H7 (cell line): Measurements from ENCODE around the gene MATR3. TPM values are rescaled to one million over a fixed set of nuclear protein-coding genes. Genes with fewer than 3 reads are reported as not detected.
"Not testable (repeated sequence)": the region's sequence is repeated elsewhere in the genome, so short reads cannot be mapped to it uniquely, and the experiment has no call there.

ENCODE experiments used
- DNase-seq: peaks from one replicate; pipeline ENCODE4 v3.0.0; 2012
- H3K27me3 ChIP-seq: 2 replicates; pipeline ENCODE4 v1.6.0; 2011; ENCODE audit warnings: mild to moderate bottlenecking, low read length; ENCODE audit not compliant: control insufficient read depth, insufficient read depth
- H3K36me3 ChIP-seq: replicated peaks from 2 replicates; pipeline ENCODE4 v1.5.1; 2011; ENCODE audit warnings: low read length; ENCODE audit not compliant: control insufficient read depth, insufficient read depth
- H3K4me3 ChIP-seq: 2 replicates; pipeline ENCODE4 v1.5.1; 2011; ENCODE audit warnings: low read depth, mild to moderate bottlenecking, control low read depth, low read length, moderate library complexity; ENCODE audit not compliant: insufficient read depth
- total RNA-seq: library from RNA; depleted of rRNA; stranded (reverse); fragments of >200 nt; shearing (Covaris generic); gene quantifications from 2 replicates; pipeline ENCODE4 v1.2.3, GENCODE V29; 2014

Gene MATR3
- total RNA-seq, 1 experiment from 2014 or later, result 228 TPM

DNA sequence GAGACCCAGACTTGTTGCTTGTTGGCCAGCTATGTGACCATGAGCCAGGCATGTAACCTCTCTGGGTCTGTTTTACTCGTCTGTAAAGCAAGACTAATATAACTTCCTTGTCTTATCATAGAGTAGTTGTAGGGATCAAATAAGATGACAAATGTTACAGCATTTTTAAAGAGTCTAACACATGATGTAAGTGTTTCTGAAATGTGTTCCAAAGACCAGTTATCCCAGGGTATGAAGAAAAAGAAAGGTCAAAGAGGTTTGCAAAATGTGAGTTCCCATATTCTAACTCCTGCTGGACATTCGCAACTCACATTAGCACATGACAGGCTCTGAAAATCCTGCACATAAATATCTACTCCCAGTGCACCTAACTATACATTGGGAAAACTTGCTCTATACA lies 28.5 kb upstream of the MATR3 start:
- Histone ChIP-seq H3K27me3 (no peaks in the 10 kb centered on the region), H3K36me3 (no peaks in the 10 kb centered on the region), H3K4me3 (no peak overlapping the region)
- DNase-seq, result no peak

GRCh38 chr5:139266236-139266635 lies 27.3 kb upstream of the MATR3 start:
- DNase-seq, result no peak

GRCh38 chr5:139267481-139267880 lies 26.1 kb upstream of the MATR3 start:
- no peaks in the 10 kb centered on the region for H3K36me3 ChIP-seq
- no peaks in the 10 kb centered on the region for H3K27me3 ChIP-seq
- DNase-seq, result no peak
- no peak overlapping the region for H3K4me3 ChIP-seq

More at GRCh38 chr5:139266236-139266635, 27.3 kb upstream of the MATR3 start:
- no peak overlapping the region for H3K4me3 ChIP-seq
- no peaks in the 10 kb centered on the region for H3K36me3 ChIP-seq
- no peaks in the 10 kb centered on the region for H3K27me3 ChIP-seq

- peak; percentile 43 for DNase-seq
- Histone ChIP-seq H3K36me3 (no peaks in the 10 kb centered on the region), H3K27me3 (no peaks in the 10 kb centered on the region), H3K4me3 (no peak overlapping the region)
These were observed 25.0 kb upstream of the MATR3 start for GRCh38 chr5:139268364-139269202.

DNA sequence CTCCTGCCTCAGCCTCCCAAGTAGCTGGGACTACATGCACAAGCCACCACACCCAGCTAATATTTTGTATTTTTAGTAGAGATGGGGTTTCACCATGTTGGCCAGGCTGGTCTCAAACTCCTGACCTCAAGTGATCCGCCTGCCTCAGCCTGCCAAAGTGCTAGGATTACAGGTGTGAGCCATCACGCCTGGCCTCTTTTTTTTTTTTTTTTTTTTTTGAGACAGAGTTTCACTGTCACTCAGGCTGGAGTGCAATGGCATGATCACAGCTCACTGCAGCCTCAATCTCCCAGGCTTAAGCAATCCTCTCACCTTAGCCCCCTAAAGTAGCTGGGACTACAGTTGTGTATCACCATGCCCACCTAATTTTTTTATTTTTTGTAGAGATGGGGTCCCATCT lies 22.8 kb upstream of the MATR3 start:
- DNase-seq, H3K4me3 ChIP-seq, H3K36me3 ChIP-seq, H3K27me3 ChIP-seq: not testable (repeated sequence)

- Histone ChIP-seq H3K4me3 (no peak overlapping the region), H3K36me3 (peaks cover 9% of the 10 kb centered on the region), H3K27me3 (no peaks in the 10 kb centered on the region)
- no peak for DNase-seq
These were observed 22.1 kb upstream of the MATR3 start for GRCh38 chr5:139271201-139272027.

GRCh38 chr5:139272471-139273321 lies 20.8 kb upstream of the MATR3 start:
- peak; percentile 34 for DNase-seq
- Histone ChIP-seq H3K27me3 (no peaks in the 10 kb centered on the region), H3K4me3 (no peak overlapping the region), H3K36me3 (peaks cover 17% of the 10 kb centered on the region)

DNA sequence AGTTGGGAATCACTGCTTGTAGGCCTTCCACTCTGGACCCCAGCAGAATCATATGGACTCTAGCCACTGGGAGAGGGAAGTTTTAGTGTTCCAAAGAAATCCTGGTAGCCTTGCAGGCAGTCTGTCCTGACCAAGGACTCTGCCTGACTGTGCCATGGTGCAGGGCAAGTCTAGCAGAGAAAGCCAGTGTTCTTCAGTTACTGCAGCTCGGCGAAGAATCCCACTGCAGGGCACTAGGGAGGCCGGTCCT lies 20.3 kb upstream of the MATR3 start:
- DNase-seq, result peak; percentile 75

DNA sequence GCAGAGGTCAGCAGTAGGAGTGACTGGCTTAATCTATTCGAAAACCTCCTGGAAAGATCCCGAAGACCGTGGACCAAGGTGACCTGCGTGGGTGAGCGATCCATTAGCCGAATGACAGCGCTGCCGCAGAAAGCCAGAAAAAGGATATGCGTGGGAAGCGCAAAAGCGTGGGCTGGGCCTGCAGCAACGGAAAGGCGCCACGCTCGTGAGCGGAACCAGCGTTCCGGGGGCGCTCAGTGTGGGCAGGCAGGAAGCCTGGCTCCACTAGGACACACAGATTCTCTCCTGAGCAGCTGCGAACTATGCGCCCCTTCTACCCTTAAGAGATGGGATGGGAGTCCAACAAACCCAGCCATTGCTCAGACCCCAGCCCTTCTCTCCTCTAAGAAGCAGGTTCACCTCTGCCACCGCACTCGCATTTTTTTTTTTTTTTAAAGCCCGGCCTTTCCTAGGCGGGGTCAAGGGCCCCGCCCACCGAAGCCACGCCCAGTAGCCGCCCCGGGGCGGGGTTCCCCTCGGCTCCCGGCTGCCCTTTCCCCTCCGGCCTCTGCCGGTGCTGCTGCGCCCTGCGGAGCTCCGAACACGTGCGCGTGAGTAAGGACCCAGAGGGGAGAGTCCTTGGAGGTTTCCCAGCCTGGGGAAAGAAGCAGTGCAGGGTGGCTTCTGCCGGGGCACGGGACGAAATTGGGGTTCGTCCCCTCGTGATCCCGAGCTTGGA lies 19.8 kb upstream of the MATR3 start:
- DNase-seq, result peak; percentile 98
- peaks cover 26% of the 10 kb centered on the region for H3K36me3 ChIP-seq
- no peaks in the 10 kb centered on the region for H3K27me3 ChIP-seq
- H3K4me3 ChIP-seq, result peak overlapping the region; percentile 98

More for the DNA sequence above, 20.3 kb upstream of the MATR3 start:
- peak overlapping the region; percentile 98 for H3K4me3 ChIP-seq
- H3K27me3 ChIP-seq, result no peaks in the 10 kb centered on the region
- peaks cover 21% of the 10 kb centered on the region for H3K36me3 ChIP-seq

DNA sequence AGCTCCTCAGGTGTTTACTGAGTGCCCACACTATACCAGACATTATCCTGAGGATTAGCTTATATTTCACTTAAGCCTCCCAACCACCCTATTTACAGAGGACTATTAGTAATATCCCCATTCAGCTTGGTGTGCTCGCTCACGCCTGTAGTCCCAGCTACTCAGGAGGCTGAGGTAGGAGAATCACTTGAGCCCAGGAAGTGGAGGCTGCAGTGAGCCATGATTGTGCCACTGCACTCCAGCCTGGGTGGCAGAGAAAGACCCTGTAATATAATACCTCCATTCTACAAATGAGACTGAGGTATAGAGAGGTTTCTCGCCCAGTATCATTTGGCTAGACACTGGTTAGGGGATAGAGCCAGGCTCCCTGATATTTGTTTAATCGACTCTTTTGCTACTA lies 18.0 kb upstream of the MATR3 start:
- Histone ChIP-seq H3K27me3 (no peaks in the 10 kb centered on the region), H3K36me3 (peaks cover 35% of the 10 kb centered on the region), H3K4me3 (peak overlapping the region; percentile 98)
- DNase-seq, result no peak

DNA sequence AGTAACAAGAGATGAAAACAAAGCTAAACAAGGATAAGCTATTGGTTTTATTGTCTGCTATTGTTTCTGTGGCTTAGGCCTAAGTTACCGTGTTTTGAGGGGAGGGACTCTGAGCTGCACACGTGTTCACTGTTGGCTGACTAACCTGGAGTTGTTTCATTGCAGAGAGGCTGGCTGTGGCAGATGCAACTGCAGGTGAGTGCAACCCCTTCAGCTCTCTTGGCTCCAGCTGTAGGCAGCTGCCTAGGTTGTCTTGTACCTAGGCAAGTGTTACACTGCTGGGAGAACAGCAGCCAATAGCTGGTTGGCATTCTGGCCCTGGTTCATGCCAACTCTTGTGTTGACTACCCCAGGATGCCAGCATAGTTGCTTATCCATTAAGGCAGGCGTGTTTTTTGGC lies 17.6 kb upstream of the MATR3 start:
- Histone ChIP-seq H3K27me3 (no peaks in the 10 kb centered on the region), H3K4me3 (peak overlapping the region; percentile 98), H3K36me3 (peaks cover 36% of the 10 kb centered on the region)
- DNase-seq, result no peak

DNA sequence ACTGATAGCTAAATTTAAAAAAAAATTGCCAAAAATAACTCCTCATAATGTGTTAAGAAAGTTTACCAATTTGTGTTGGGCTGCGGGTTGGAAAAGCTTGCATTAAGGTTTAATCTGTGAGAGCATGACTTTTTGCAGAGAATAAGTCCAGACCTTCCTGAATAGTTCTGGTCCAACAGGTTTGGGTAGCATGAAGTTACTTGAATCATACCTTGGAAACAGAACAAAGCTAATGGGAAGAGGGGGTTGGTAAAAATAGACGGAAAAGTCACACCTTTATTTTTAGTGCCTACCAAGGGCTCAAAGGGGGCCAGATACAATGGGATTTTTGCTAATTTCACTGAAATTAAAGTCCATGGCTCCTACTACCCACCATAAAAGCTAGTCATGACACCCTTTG lies 17.1 kb upstream of the MATR3 start:
- DNase-seq, result no peak
- H3K4me3 ChIP-seq, result peak overlapping the region; percentile 8; the same call in 1 of the 2 replicates
- peaks cover 38% of the 10 kb centered on the region for H3K36me3 ChIP-seq
- H3K27me3 ChIP-seq, result no peaks in the 10 kb centered on the region

DNA sequence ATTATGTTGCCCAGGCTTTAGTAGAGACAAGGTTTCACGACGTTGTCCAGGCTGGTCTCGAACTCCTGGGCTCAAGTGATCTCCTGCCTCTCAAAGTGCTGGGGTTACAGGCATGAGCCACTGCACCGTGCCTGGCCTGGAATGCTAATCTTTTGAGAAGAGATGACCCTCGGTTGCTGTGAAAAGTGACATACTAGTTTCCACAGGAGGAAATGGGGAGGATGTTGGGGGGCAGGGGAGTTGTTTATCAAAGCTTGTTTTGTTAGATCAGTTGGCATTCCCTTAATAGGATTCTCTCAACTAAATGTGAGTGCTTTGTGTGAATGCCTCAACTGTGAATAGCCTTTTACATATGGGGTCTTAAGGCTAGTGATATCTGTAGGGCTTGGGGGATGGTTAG lies 16.4 kb upstream of the MATR3 start:
- Histone ChIP-seq H3K4me3 (no peak overlapping the region), H3K36me3 (peaks cover 43% of the 10 kb centered on the region), H3K27me3 (no peaks in the 10 kb centered on the region)
- no peak for DNase-seq
